ENCODE results near the gene RSRC2. TPM values are rescaled to one million over a fixed set of nuclear protein-coding genes. Genes with fewer than 3 reads are reported as not detected.

The RSRC2 gene
- total RNA-seq, 1 donor from 2014 or later: 32.8 TPM

DNA sequence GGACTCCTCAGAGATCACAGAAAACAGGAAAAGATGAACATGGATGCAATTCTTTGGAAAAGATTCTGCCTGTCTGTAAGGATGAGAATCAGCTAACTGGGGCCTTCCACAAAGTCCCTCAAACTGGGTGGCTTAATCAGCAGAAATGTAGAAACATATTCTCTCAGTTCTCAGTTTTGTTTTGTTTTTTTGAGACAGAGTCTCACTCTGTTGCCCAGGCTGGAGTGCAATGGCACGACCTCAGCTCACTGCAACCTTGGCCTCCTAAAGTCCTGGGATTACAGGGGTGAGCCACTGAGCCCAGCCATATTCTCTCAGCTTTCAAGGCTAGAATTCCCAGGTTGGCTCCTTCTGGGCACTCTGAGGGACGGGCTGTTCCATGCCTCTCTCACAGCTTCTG lies 66.1 kb downstream of the RSRC2 start:
- ATAC-seq: no peak
- intact Hi-C loops (cut with DNase I): no loop called here
- no peak for DNase-seq (ENCODE audit: missing footprints)

DNA sequence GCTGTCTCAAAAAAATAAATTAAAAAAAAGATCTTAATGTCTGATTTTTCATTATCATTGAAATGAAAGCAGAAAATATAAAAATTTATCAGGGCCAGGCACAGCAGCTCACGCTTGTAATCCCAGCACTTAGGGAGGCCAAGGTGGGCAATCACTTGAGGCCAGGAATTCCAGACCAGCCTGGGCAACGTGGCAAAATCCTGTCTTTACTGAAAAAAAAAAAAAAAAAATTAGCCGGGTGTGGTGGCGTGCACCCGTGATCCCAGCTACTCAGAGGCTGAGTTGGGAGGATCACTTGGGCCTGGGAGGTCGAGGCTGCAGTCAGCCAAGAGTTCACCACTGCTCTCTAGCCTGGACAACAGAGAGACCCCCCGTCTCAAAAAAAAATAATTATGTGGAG lies 66.7 kb downstream of the RSRC2 start:
- ATAC-seq: no peak
- DNase-seq (ENCODE audit: missing footprints): no peak
- intact Hi-C loops (cut with DNase I): no loop called here

DNA sequence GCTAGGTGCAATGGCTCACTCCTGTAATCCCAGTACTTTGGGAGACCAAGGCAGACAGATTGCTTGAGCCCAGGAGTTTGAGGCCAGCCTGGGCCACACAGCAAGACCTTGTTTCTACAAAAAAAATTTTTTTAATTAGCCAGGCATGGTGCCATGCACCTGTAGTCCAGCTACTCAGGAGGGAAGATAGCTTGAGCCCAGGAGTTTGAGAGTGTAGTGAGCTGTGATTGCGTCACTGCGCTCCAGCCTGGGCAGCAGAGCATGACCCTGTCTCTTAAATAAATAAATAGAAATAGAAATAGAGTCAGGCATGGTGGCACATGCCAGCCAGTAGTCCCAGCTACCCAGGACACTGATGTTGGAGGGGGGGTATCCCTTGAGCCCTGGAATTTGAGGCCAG lies 67.5 kb downstream of the RSRC2 start:
- ATAC-seq (no peak), DNase-seq (ENCODE audit: missing footprints) (no peak)
- intact Hi-C loops (cut with DNase I): no loop called here

DNA sequence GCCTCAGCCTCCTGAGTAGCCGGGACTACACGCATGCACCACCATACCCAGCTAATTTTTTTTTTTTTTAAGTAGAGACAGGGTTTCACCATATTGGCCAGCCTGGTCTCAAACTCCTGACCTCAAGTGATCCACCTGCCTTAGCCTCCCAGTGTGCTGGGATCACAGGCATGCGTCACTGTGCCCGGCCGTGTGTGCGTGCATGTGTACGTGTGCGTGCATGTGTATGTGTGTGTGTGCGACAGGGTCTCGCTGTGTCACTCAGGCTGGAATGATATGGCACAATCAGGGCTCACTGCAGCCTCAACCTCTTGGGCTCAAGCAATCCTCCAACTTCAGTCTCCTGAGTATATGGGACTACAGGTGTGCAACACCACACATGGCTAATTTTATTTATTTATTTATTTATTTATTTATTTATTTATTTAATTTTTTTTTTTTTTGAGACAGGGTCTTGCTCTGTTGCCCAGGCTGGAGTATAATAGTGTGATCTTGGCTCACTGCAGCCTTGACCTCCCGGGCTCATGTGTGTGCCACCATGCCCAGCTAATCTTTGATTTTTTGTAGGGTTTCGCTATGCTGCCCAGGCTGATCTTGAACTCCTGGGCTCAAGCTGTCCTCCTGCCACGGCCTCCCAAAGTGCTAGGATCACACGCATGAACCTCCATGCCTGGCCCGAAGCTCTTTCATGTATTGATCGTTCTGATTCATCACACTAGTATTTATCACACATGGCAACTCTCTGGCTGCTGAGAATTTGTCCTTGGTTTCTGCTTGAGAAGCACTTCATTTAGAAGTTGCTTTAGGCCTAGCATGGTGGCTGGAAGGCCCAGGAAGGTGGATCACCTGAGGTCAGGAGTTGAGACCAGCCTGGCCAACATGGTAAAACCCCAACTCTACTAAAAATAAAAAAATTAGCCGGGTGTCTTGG lies 68.4 kb downstream of the RSRC2 start:
- ATAC-seq (no peak), DNase-seq (ENCODE audit: missing footprints) (no peak)
- intact Hi-C loops (cut with DNase I): no loop called here

DNA sequence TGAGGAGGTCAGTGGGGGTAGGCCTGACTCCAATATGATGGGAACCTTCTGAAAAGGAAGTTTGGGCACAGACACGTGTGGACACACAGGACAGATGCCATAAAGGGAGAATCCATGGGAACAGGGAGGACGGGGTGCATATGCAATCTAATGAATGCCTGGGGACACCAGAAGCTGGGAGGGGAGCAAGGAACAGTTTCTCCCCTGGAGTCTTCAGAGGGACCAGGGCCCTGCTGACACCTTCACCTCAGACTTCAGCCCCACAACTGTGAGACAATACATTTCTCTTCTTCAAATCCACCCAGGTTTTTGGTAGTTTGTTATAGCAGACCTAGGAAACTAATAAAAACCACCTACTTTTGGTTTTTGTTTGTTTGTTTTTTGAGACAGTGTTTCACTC lies 69.1 kb downstream of the RSRC2 start:
- no peak for ATAC-seq
- intact Hi-C loops (cut with DNase I): no loop called here

DNA sequence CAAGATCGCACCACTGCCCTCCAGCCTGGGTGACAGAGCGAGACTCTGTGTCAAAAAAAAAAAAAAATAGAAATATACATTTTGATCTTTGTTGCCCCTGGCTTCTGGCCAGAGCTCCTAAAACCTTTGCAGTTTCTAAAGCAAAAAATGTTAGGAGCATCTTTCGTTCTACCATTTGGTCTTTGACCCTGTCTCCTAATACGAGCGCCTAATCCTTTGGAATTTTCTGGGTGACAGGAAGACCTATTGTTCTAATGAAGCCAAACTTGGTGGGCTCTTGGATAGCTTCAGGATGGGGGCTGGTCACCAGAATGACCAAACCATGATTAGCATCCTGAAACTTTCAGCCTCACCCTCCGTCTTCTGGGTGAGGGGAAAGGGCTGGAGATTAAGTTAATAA lies 72.0 kb downstream of the RSRC2 start:
- DNase-seq (ENCODE audit: missing footprints) (no peak), ATAC-seq (no peak)
- intact Hi-C loops (cut with DNase I): no loop called here

More for the DNA sequence above, 69.1 kb downstream of the RSRC2 start:
- DNase-seq (ENCODE audit: missing footprints): no peak

DNA sequence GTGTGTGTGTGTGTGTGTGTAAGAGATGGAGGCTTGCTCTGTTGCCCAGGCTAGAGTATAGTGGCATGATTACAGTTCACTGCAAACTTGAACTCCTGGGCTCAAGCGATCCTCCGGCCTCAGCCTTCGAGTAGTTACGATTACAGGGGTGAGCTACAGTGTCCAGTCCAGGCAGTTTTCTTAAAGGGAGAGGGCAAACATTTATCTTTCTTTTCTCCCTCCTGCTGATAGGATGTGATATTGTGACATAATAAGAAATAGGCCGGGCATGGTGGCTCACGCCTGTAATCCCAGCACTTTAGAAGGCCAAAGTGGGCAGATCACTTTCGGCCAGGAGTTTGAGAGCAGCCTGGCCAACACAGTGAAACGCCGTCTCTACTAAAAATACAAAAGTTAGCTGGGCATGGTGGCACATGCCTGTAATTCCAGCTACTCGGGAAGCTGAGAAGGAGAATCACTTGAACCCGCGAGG lies 72.5 kb downstream of the RSRC2 start:
- DNase-seq (ENCODE audit: missing footprints) (no peak), ATAC-seq (no peak)
- intact Hi-C loops (cut with DNase I): no loop called here

Other genes with a start within 250 kb of the RSRC2 start
- gene CLIP1, start 104.3 kb downstream of the RSRC2 start, total RNA-seq: 110 TPM
- gene ZCCHC8, start 26.0 kb downstream of the RSRC2 start, total RNA-seq: 8.9 TPM
- 2.6 TPM for gene KNTC1, start 313 bp upstream of the RSRC2 start, total RNA-seq
- gene HCAR2, start 176.4 kb upstream of the RSRC2 start, total RNA-seq: 0.46 TPM
- 0.16 TPM for gene HCAR3, start 189.9 kb upstream of the RSRC2 start, total RNA-seq
- gene HCAR1, start 203.9 kb upstream of the RSRC2 start, total RNA-seq: 0.08 TPM
- gene DENR, start 225.9 kb upstream of the RSRC2 start, total RNA-seq: 28.1 TPM
- 0.49 TPM for gene CCDC62, start 247.6 kb upstream of the RSRC2 start, total RNA-seq

All from Right ventricle myocardium inferior (tissue), 1 donor.